GM20000 (cell line): Measurements from ENCODE around the gene ZNF429.
A peak's percentile ranks its signal among the peaks of the same experiment; 100 is the strongest.

Experiments used
- DNase-seq: peaks from one replicate; pipeline ENCODE4 v3.0.0; 2012; ENCODE audit warnings: low spot score
- CTCF ChIP-seq: IDR thresholded peaks from 2 replicates; pipeline ENCODE4 v1.5.1; 2012; ENCODE audit warnings: mild to moderate bottlenecking, control low read depth; ENCODE audit errors: extremely low read depth, missing control alignments

The ZNF429 gene

GRCh38 chr19:21505459-21506451 is at the start of gene ZNF429:
Gene ZNF429 (plus strand): TSS chr19:21505602. CDS start chr19:21505772, 170 bp downstream.
- peak; percentile 93 for DNase-seq
- TF ChIP-seq CTCF = no peak

DNA sequence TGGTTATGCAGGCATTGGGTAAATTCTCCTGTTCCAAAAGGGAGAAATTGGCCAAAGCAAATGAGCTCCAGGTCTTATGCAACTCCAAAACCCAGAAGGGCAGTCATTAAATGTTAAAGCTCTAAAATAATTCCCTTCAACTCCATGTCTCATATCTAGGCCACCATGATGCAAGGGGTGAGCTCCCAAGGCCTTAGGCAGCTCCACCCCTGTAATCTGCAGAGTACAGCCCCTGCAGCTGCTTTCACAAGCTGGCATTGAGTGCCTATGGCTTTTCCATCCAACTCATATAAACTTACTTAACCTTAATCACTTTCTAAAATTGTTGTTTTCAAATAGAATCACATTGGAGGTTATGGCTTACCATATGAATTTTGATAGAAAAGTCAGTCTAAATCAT is 44.7 kb upstream of the ZNF429 start:
- no peak for TF ChIP-seq CTCF
- DNase-seq = no peak

- no peak for DNase-seq
- no peak for TF ChIP-seq CTCF
Observed at GRCh38 chr19:21462540-21462939, 42.9 kb upstream of the ZNF429 start.

DNA sequence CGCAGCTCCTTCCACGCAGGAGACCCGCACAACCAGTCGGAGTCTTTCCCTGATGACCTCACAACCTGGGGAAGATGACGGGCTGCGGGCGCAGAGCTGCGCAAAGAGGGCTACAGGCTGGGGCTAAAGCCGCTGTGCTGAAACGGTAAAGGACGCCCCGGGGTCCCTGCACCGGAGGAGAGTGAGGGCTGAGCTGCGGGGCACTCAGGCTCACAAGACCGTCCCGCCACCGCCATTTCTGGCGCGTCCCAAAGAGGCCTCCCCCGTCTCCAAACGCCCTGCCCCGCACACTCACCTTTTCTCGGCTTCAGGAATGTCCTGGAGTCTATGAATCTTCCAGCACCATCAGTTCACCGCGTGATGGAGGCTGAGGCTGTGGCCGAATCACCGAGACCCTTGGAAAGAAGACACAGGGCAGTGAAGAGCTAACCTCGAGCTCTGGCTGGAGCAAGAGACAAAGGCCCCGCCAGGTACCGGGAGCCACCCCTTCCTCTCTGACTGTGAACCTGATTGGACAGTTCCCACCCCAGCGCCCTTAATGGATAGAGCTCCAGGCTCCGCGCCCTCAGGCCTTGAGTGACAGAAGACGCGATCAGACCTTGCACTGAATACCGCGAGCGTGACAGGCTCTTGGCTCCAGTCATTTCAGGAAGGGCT is 41.8 kb upstream of the ZNF429 start:
- TF ChIP-seq CTCF = no peak
- DNase-seq = peak; percentile 58

- DNase-seq = no peak
Observed at GRCh38 chr19:21466627-21467026, 38.8 kb upstream of the ZNF429 start.

DNA sequence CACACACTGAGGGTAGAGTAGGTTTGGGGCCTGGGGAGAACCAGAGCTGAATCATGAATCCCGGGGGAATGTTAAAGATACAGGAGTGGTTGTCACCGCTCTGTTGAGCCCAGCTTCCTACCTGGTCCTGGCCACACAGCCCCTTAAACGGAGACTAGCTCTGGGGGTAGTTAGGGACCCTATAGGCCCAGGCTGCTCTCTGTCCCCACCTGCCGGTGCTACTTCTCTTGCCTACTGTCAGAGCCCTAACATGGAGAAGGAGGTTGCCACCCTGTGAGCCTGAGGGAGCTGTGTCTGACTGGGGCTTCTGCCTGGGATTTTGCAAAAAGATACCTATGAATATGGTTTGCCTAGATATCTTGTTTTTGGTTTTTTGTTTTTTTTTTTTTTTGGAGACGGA is 36.6 kb upstream of the ZNF429 start:
- TF ChIP-seq CTCF = no peak
- no peak for DNase-seq

More at GRCh38 chr19:21466627-21467026, 38.8 kb upstream of the ZNF429 start:
- no peak for TF ChIP-seq CTCF

- DNase-seq = no peak
- no peak for TF ChIP-seq CTCF
Observed at GRCh38 chr19:21472507-21472906, 32.9 kb upstream of the ZNF429 start.
